Activated T-helper 2 cell treated with anti-CD3 and anti-CD28 coated beads, Interferon-gamma antibody, Interleukin-2, Interleukin-4, amounts not matched to agents 10 μg/mL and 5 μg/mL and 100 μg/mL, durations not matched to agents 14 hours and 24 hours and 36 hours (primary cell): ENCODE measurements around the gene TANGO6. TPM values are rescaled to one million over a fixed set of nuclear protein-coding genes. Genes with fewer than 3 reads are reported as not detected.

Source experiments
- DNase-seq: peaks from one replicate; pipeline ENCODE4 v3.0.0; 2021; ENCODE audit warnings: low spot score
- H3K27ac Mint-ChIP-seq: one replicate; pipeline ENCODE4 v1.8.0; 2021; ENCODE audit warnings: mixed read lengths
- H3K27me3 Mint-ChIP-seq: one replicate; pipeline ENCODE4 v1.8.0; 2021; ENCODE audit warnings: low read depth, mixed read lengths
- H3K36me3 Mint-ChIP-seq: one replicate; pipeline ENCODE4 v1.8.0; 2021; ENCODE audit warnings: low read depth, mixed read lengths
- H3K4me1 Mint-ChIP-seq: one replicate; pipeline ENCODE4 v1.8.0; 2021; ENCODE audit warnings: low read depth, mixed read lengths
- H3K4me3 Mint-ChIP-seq: one replicate; pipeline ENCODE4 v1.8.0; 2021; ENCODE audit warnings: low read depth, mild to moderate bottlenecking, moderate library complexity, mixed read lengths
- H3K9me3 Mint-ChIP-seq: one replicate; pipeline ENCODE4 v1.8.0; 2021; ENCODE audit warnings: mixed read lengths
- intact Hi-C: fragments of 100-400 bp; cut with micrococcal nuclease; formaldehyde crosslinking; loops from one replicate; pipeline ENCODE4 v1.15.1; 2023
- total RNA-seq: library from RNA; stranded (reverse); gene quantifications from 2 replicates; pipeline ENCODE4 v1.2.3, GENCODE V29; 2022

TANGO6 gene
- total RNA-seq, 1 donor from 2014 or later: 30.0 TPM

- peaks cover 6% of the 10 kb centered on the region for H3K36me3 Mint-ChIP-seq
- H3K9me3 Mint-ChIP-seq: no peaks in the 10 kb centered on the region
- no peak overlapping the region for H3K4me3 Mint-ChIP-seq
- peaks cover 8% of the 10 kb centered on the region for H3K4me1 Mint-ChIP-seq
- intact Hi-C loops: no loop called here
- no peak for DNase-seq
- H3K27ac Mint-ChIP-seq: no peak overlapping the region
- no peaks in the 10 kb centered on the region for H3K27me3 Mint-ChIP-seq
Observed at GRCh38 chr16:69019811-69020210, 176.5 kb downstream of the TANGO6 start.

- H3K4me3 Mint-ChIP-seq: no peak overlapping the region
- no peak for DNase-seq
- no peak overlapping the region for H3K27ac Mint-ChIP-seq
- intact Hi-C loops: no loop called here
- no peaks in the 10 kb centered on the region for H3K4me1 Mint-ChIP-seq
- H3K27me3 Mint-ChIP-seq: no peaks in the 10 kb centered on the region
- no peaks in the 10 kb centered on the region for H3K9me3 Mint-ChIP-seq
- peaks cover 7% of the 10 kb centered on the region for H3K36me3 Mint-ChIP-seq
Observed at GRCh38 chr16:69029121-69029520, 185.8 kb downstream of the TANGO6 start.

GRCh38 chr16:69031877-69032301 is 188.6 kb downstream of the TANGO6 start:
- Mint-ChIP-seq H3K9me3 (no peaks in the 10 kb centered on the region), H3K27ac (no peak overlapping the region), H3K27me3 (no peaks in the 10 kb centered on the region), H3K36me3 (peaks cover 5% of the 10 kb centered on the region), H3K4me1 (no peaks in the 10 kb centered on the region), H3K4me3 (no peak overlapping the region)
- intact Hi-C loops: no loop called here
- no peak for DNase-seq

- H3K27ac Mint-ChIP-seq: no peak overlapping the region
- intact Hi-C loops: no loop called here
- no peaks in the 10 kb centered on the region for H3K27me3 Mint-ChIP-seq
- DNase-seq: no peak
- H3K36me3 Mint-ChIP-seq: peaks cover 5% of the 10 kb centered on the region
- H3K4me3 Mint-ChIP-seq: no peak overlapping the region
- no peaks in the 10 kb centered on the region for H3K9me3 Mint-ChIP-seq
- H3K4me1 Mint-ChIP-seq: no peaks in the 10 kb centered on the region
Observed at GRCh38 chr16:69033151-69033949, 190.0 kb downstream of the TANGO6 start.

GRCh38 chr16:69035375-69035774 is 192.0 kb downstream of the TANGO6 start:
- no peaks in the 10 kb centered on the region for H3K9me3 Mint-ChIP-seq
- intact Hi-C loops: no loop called here
- H3K27ac Mint-ChIP-seq: no peak overlapping the region
- no peak overlapping the region for H3K4me3 Mint-ChIP-seq
- no peaks in the 10 kb centered on the region for H3K4me1 Mint-ChIP-seq
- no peaks in the 10 kb centered on the region for H3K27me3 Mint-ChIP-seq
- no peak for DNase-seq
- peaks cover 4% of the 10 kb centered on the region for H3K36me3 Mint-ChIP-seq

- intact Hi-C loops: no loop called here
- no peaks in the 10 kb centered on the region for H3K4me1 Mint-ChIP-seq
- no peak overlapping the region for H3K4me3 Mint-ChIP-seq
- DNase-seq: no peak
- H3K27ac Mint-ChIP-seq: no peak overlapping the region
- peaks cover 9% of the 10 kb centered on the region for H3K36me3 Mint-ChIP-seq
- no peaks in the 10 kb centered on the region for H3K27me3 Mint-ChIP-seq
- no peaks in the 10 kb centered on the region for H3K9me3 Mint-ChIP-seq
Observed at GRCh38 chr16:69036399-69037091, 193.2 kb downstream of the TANGO6 start.

GRCh38 chr16:69037373-69038160 is 194.2 kb downstream of the TANGO6 start:
- Mint-ChIP-seq H3K9me3 (no peaks in the 10 kb centered on the region), H3K27me3 (no peaks in the 10 kb centered on the region), H3K4me3 (no peak overlapping the region), H3K36me3 (peaks cover 19% of the 10 kb centered on the region), H3K4me1 (no peaks in the 10 kb centered on the region), H3K27ac (no peak overlapping the region)
- intact Hi-C loops: no loop called here
- no peak for DNase-seq

- H3K27me3 Mint-ChIP-seq: no peaks in the 10 kb centered on the region
- no peak for DNase-seq
- intact Hi-C loops: no loop called here
- H3K4me3 Mint-ChIP-seq: no peak overlapping the region
- no peaks in the 10 kb centered on the region for H3K4me1 Mint-ChIP-seq
- H3K36me3 Mint-ChIP-seq: peaks cover 22% of the 10 kb centered on the region
- no peak overlapping the region for H3K27ac Mint-ChIP-seq
- H3K9me3 Mint-ChIP-seq: no peaks in the 10 kb centered on the region
Observed at GRCh38 chr16:69039333-69039941, 196.1 kb downstream of the TANGO6 start.

- peaks cover 22% of the 10 kb centered on the region for H3K36me3 Mint-ChIP-seq
- H3K27me3 Mint-ChIP-seq: no peaks in the 10 kb centered on the region
- intact Hi-C loops: no loop called here
- H3K9me3 Mint-ChIP-seq: no peaks in the 10 kb centered on the region
- no peak overlapping the region for H3K4me3 Mint-ChIP-seq
- no peak for DNase-seq
- H3K27ac Mint-ChIP-seq: no peak overlapping the region
- no peaks in the 10 kb centered on the region for H3K4me1 Mint-ChIP-seq
Observed at GRCh38 chr16:69040144-69040909, 197.0 kb downstream of the TANGO6 start.

GRCh38 chr16:69048328-69049120 is 205.2 kb downstream of the TANGO6 start:
- H3K4me3 Mint-ChIP-seq: no peak overlapping the region
- no peak for DNase-seq
- no peaks in the 10 kb centered on the region for H3K36me3 Mint-ChIP-seq
- intact Hi-C loops: no loop called here
- peaks cover 3% of the 10 kb centered on the region for H3K4me1 Mint-ChIP-seq
- H3K9me3 Mint-ChIP-seq: no peaks in the 10 kb centered on the region
- no peaks in the 10 kb centered on the region for H3K27me3 Mint-ChIP-seq
- H3K27ac Mint-ChIP-seq: no peak overlapping the region

GRCh38 chr16:69049146-69049545 is 205.8 kb downstream of the TANGO6 start:
- Mint-ChIP-seq H3K9me3 (no peaks in the 10 kb centered on the region), H3K4me1 (peaks cover 3% of the 10 kb centered on the region), H3K27me3 (no peaks in the 10 kb centered on the region), H3K27ac (no peak overlapping the region), H3K36me3 (no peaks in the 10 kb centered on the region), H3K4me3 (no peak overlapping the region)
- intact Hi-C loops: no loop called here
- no peak for DNase-seq
